Keratinocyte (primary cell): ENCODE measurements around the gene GSTM2.

ENCODE experiments used
- EZH2 ChIP-seq: IDR thresholded peaks from one replicate; pipeline ENCODE4 v1.6.1; 2012; ENCODE audit warnings: inconsistent platforms, mild to moderate bottlenecking, low read length, moderate library complexity
- TF ChIP-seq, protein P1 (sequence below), 3 experiments: IDR thresholded peaks in 1 of 3; conservative IDR thresholded peaks in 1 of 3; optimal IDR thresholded peaks in 1 of 3; 2 replicates in 2 of 3; 3 replicates in 1 of 3; pipeline versions ENCODE3 to v1.5.1; 2011; ENCODE audit warnings: low read length in 3 of 3, mild to moderate bottlenecking in 3 of 3, moderate library complexity in 2 of 3, control low read depth in 1 of 3, inconsistent platforms in 1 of 3; ENCODE audit not compliant: insufficient read depth in 2 of 3; ENCODE audit errors: extremely low read depth in 1 of 3

DNA sequence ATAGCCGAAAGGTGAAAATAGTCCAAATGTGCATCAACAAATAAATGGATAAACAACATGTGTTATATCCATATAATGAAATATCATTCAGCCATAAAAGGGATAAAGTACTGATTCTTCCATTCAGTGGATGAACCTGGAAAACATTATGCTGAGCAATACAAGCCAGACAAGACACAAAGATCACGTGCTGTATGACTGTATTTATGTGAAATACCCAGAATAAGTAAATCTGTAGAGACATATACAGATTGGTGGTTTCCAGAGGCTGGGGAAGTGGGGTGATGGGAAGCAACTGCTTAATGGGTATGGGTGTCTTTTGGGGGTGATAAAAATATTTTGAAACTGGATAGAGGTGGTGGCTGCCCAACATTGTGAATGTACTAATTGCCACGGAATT is 25.2 kb upstream of the GSTM2 start:
- TF ChIP-seq, protein P1, sequence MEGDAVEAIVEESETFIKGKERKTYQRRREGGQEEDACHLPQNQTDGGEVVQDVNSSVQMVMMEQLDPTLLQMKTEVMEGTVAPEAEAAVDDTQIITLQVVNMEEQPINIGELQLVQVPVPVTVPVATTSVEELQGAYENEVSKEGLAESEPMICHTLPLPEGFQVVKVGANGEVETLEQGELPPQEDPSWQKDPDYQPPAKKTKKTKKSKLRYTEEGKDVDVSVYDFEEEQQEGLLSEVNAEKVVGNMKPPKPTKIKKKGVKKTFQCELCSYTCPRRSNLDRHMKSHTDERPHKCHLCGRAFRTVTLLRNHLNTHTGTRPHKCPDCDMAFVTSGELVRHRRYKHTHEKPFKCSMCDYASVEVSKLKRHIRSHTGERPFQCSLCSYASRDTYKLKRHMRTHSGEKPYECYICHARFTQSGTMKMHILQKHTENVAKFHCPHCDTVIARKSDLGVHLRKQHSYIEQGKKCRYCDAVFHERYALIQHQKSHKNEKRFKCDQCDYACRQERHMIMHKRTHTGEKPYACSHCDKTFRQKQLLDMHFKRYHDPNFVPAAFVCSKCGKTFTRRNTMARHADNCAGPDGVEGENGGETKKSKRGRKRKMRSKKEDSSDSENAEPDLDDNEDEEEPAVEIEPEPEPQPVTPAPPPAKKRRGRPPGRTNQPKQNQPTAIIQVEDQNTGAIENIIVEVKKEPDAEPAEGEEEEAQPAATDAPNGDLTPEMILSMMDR (optimal IDR thresholded peaks at IDR 0.05 in 1 of 3, IDR thresholded peaks at IDR 0.05 in 1 of 3, conservative IDR thresholded peaks at IDR 0.05 in 1 of 3; ENCODE audit: extremely low read depth in 1 of 3, insufficient read depth in 2 of 3, low read length in 3 of 3) = no peak
- TF ChIP-seq EZH2 = no peak
